NCI-H748 treated with DMSO at 0.1 percent for 48 hours (cell line): ENCODE measurements around the gene KRT36.

Experiments
- DNase-seq: peaks from one replicate; lab custom pipeline; 2025; lab: John Stamatoyannopoulos, UW

Gene KRT36

DNA sequence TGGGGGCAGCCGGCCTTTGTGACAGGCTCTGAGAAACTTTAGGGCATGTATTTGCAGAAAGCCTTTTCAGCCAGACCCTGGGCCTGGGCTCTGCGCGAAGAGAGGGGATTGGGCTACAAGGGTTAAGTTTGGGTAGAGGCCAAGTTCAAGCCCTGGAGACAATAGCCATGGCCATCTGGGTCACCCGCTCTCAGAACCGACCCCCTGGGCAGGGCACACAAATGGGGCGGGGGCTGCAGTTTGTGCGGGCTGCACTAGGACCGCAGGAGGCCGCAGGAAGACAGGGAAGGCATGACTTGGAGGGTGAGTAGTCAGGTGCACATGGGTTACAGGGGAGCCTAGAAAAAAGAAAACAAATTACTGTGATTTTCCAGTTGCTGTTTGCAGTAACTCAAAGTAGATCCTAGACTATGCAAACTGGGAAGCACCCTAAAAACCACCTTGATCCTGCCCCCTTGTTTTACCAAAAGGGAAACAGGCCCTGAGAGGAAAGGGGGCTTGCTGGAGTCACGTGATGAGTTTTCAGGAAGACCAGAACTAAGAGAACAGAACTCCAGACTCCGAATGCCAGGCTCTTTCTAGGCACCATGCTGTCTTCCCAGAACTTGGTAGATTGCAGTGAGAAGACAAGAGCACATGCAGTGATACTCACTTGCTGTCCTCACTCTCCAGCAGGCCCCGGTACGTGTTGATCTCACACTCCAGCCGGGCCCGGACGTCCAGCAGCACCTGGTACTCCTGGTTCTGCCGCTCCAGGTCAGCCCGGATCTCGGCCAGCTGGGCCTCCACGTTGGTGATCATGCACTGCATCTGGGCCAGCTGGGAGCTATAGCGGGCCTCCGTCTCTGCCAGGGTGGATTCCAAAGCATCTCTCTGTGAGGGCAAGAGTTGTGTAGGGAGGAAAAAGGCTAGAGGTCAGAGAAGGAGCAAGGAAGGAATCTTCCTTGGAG lies 12.6 kb downstream of the KRT36 start:
- DNase-seq = no peak

DNA sequence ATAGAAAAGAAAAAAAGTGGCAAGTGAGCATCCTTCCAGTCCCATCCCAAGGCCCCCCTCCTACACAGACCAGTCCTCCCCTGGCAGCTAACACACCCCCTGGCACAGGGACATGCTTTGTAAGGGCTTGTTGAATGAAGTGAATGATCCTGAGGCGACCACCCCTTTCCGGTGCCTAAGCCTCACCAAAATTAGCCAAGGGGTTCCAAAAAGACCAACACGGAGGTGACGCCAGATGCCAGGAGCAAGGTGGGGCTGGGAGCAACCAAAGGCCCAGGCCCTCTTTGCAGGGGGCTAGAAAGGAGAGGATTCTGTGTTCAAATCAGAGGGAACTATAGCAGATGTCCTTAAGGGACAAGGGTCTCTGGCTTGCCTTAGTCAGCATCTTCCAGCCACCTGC lies 14.3 kb downstream of the KRT36 start:
- DNase-seq = no peak

DNA sequence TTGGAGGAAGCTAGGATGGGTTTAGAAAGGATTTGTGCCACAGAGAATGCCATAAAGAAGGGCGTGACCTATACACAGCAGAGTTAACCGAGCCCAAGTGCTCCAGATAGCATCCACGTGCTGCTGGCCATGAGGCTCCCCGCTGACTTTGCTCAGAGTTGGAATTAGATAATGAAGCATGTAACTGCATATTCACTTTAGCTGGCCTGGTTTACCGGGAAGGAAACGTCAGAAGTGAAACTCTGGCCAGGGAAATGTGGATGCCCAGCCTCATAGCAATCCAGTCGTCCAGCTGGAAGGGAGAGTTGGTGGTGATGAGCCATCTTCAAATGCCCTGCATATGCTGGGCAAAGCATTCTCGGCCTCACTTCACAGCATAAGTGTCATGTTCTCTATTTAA lies 14.8 kb downstream of the KRT36 start:
- no peak for DNase-seq

DNA sequence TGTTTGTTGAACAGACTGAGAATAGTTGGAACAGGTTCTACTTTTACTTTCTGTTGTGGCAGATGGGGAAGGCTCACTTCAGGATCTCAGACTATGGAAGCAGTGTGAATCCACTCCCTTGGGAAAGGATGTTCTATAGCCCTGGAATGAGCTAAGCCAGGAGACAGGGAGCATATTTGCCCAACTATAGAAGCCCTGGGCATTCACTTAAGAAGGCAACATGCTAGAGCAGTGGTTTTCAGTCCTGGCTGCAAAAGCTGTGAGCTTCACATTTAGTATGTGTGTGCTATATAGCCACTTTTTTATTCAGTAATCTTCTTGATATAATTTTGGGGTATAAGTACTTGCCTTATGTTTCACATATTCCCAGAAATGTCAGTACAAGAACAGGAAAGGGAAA lies 21.4 kb downstream of the KRT36 start:
- no peak for DNase-seq

DNA sequence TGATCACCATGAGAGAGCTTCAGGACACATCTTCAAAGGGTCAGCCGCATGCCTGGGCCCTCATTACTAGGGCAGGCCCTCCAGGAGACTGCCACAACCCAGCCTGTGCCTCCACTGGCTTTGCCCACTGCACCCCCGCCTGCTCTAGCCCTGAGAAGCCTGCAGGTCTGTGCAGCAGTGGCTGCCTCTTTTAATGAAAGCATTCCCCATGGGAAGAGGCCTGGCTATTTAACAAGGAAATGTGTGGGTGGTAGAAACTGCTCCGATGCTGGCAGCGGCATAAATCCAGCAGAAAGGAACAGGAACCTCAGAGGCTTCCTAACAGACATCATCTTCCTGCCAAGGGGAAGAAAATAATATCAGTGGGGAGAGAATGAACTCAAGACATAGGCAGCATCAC lies 22.1 kb downstream of the KRT36 start:
- no peak for DNase-seq

DNA sequence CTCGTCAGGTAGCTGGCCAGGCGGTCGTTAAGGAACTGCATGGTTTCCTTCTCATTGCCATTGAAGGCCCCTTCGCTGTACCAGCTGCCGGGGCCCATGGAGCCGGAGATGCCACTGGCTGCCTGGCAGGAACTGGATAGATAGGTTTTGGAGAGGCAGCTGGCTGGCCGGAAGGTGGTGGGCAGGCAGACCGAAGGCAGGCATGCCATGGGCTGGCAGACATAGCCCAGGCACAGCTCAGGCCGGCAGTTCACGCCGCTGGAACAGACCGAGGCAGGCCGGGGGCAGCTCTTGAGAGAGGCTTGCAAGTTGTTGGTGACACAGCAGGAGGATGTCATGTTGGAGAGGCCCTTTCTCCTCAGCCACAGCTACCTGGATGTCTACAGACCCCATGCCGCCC lies 22.7 kb downstream of the KRT36 start, which contains the start of gene KRT32:
Gene KRT32, minus strand, starts transcription at position 399 of the 400 bp plus-strand sequence. Its CDS starts 61 bp downstream, at position 338.
- no peak for DNase-seq

DNA sequence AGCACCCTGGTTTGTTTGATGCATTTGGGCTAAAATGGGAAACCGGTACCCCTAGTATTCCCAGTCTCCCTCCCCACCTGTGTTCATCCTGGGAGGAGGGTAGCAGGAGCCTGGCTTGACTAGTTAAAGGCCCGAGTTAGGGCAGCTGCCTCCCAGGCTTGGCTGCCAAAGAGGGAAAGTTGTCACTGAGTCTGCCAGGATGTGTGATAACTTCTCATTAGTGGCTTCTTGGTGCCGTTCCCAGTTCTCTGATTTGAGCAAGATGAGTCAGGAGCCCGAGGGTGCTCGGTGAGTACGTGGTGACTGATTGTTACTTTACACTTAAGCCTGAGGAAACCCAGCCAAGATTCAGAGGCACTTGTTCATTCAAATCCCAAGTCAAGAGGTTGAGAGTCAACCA lies 25.0 kb downstream of the KRT36 start:
- no peak for DNase-seq

DNA sequence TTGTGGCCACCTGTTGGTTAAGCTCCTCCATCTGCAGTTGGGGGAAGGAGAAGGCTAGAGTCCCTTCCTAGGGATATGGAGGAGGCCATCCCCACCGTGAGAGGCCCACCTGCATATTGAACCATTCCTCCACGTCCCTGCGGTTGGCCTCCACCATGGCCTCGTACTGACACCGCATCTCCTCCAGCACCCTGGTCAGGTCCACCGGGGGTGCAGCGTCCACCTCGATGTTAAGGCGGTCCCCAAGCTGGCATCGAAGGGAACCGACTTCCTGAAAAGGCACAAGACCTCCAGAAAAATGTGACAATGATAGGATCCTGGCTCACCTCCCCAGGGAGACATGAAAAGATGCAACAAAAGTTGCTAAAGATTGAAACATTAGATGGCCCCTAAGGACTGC lies 25.5 kb downstream of the KRT36 start:
- no peak for DNase-seq

DNA sequence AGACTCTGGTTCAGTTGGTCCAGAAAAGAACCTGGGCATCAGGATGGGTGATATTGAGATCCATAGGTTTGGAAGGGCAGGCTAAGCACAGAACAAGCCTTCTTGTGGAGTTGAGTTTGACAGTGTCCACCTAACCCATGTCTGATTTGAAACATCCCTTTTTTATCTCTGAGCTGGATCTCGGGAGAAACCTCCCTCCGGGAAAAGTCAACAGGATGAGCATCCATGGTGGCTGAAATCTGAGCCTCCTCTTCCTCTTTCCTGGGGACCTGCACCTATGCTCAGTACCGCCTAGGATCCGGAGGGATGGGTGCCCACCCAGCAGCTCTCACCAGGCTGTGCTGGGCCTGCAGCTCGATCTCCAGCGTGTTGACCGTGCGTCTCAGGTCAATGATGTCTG lies 26.0 kb downstream of the KRT36 start:
- no peak for DNase-seq

DNA sequence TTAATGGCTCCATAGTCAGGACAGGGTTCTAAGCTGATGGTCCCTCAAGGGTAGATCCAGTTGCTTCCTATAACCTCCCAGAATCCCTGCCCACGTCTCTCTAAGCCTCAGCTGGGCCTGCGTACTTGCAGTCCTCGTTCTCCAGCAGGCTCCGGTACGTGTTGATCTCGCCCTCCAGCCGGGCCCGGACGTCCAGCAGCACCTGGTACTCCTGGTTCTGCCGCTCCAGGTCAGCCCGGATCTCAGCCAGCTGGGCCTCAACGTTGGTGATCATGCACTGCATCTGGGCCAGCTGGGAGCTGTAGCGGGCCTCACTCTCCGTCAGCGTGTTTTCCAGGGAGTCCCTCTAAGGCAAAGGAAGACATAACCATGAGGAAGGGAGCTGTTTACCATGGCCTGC lies 27.0 kb downstream of the KRT36 start:
- no peak for DNase-seq

DNA sequence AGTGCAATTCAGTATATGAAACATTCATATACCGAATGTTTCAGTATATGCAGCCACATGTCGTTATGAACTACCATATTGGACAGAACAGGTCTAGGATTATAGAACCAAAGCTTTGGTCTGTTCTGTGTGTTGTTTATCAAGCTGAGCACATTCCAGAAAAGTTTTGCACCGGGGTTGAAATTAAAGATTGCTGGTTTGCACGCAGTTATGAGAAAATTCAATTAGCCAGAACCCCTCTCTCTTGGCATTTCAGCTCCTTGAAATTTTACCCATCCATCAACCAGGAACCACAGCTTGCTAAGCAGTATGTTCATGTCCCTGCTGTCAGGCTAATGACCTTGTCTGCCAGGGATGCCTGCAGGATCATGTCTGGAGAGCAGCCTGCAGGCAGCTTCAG lies 32.0 kb downstream of the KRT36 start:
- DNase-seq = no peak

DNA sequence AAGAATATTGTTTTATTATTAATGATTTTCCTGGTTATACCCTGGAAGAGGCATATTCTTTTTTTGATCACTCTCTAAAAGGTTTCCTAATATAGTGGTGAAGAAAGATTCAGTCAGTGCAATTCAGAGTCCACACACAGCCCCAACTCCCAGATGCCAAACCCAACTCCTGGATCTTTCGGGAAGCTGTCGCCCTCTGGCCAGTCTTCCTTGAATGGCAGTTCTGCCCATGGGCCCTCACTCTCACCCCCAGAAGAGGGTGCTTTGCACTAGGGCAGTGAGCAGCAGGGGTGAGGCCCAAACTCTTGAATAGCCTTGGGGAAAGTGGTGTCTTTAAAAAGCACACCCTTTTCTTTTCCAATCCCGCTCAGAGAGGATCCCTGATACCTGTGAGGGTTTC lies 33.5 kb downstream of the KRT36 start:
- DNase-seq = no peak

DNA sequence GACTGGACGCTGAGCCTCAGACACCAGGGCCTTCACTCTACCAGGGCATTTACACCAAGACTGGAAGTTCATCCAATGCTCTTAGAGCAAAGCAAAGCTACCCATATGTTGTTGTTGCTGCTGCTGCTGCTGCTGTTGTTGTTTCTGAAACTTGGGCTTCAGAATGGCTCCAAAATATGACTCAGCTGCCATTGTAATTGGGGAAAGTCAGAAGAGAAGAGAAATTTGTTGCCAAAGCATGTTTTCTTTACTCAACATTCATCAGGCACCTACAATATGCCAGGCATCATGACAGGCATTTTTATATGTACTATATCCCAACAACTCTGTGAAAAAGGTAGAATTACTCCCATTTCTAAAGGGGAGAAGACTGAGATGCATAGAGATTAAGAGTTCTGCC lies 34.5 kb downstream of the KRT36 start:
- DNase-seq = no peak

DNA sequence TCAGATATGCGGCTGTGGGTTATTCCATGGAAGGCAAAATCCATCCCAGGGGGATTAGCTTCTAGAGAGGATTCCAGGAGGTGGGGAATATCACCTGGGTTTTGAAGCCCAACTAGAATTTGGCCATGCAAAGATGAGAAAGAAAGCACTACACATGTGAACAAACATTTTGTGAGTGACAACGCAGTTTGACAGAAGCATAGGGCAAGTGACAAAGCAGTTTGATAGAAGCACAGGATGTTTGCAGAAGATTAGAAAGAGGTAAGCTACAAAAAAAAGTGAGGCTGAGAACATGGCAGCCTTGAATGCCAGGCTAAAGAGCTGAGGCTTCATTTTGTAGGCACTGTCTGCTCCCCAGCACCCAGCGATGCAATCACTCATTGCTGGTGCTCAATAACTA lies 36.6 kb downstream of the KRT36 start:
- DNase-seq = no peak

DNA sequence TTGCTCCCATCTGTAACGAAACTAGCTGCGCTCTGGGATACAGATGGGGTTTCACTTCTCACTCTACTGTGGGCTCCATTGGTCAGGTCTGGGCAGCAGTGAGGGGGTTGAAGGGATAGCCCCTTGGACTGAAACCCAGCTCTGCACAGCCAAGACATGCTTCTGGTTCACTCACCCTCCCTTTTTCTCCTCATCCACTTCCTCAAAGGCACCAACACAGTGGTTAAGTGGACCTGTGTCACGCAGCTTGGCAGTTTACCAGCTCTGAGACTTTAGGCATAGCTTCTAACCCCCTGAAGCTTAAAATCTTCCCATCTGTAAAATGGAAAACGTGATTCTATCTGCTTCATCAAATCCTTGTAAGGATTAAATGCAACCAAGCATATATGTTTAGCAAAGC lies 37.4 kb downstream of the KRT36 start:
- no peak for DNase-seq

DNA sequence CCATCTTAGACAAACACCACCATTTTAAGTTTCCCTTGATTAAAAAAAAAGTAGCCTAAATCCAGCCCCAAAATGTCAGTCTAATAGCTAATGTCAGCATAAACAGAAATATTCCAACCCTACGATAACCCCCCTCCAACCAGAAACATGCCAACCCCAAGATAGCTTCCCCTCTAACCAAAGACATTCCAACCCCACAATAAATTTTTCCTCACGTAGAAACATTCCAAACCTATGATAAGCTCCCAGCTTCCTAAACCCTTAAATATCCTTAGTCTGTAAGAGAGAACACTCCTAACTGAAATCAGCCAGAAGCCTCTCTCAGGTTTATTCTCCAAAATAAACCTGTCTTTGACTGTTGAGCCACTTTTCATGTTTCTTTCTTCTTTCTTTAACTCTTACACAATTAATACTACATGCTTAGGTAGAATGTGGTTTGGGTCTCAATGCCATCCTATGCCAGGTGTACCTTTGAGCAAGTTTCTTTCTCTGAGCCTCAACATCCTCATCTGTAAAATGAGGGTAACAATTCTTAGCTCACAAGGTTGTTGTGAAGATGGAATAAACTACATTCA lies 38.5 kb downstream of the KRT36 start:
- DNase-seq = no peak

DNA sequence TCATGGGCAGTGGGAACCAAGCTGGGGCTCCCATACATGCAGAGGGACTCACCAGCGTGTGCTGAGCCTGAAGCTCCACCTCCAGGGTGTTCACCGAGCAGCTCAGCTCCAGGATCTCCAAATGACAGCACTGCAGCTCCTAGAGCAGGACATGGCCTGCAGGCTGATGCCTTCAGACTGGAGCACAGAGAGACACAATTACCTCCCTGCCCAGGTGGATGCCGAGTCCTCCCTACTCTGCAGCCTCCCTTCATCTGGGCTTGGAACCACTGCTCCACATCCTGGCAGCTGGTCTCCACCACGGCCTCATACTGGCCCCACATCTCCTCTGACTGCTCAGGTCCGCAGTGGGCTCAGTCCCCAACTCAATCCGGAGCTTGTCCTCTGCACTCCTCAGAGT lies 40.7 kb downstream of the KRT36 start:
- DNase-seq = no peak

DNA sequence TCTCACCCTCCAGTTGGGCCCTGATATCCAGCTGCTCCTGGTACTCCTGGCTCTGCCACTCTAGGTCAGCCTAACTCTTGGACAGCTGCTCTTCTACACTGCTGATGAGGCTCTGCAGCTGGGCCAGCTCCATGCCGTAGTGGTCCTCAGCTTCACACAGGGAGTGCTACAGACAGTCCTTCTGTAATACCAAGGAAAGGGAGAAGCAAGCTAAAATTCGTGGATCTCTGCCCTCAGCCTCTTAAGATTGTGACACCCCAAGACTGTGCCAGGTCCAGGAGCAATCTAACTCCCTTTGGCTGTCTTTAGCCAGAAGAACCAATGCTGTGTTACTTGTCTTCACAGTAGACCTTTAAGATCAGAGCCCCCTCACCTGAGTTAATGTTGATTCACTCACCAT lies 41.2 kb downstream of the KRT36 start:
- no peak for DNase-seq

DNA sequence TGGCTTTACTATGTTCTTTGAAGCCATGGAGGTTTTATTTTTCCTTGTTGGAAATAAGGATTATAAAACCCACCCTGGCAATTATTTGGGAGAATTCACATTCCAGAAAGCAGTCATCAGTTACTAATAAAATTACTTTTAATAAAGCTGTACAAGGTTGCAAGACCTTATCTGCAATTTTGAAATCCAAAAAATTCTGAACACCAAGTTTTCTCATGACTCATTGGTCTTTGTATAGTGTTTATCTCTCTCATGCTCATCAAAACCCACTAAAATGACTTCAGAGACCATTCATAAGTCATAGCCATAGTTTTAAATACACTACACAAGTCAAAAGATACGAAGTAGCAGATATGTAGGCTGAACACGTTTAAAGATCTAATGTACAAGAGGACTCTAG lies 42.9 kb downstream of the KRT36 start:
- no peak for DNase-seq

DNA sequence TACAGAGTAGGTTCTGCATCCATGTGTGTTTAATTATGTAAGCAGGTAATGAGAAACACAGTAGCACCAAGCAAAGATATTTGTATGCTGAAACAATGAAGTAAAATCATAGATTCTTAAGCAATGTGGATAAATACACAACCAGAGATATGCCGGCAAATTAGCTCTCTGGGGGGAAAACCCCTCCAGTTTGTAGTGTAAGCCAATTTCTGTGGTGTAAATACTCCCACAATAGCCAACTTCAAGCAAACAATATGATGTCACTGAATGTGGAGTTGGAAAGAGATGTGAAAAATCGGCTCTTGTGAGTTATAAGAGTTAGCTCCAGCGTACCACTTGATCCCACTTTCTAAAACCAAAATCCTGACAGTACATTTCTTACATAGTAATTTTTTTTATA lies 45.1 kb downstream of the KRT36 start:
- DNase-seq = no peak

DNA sequence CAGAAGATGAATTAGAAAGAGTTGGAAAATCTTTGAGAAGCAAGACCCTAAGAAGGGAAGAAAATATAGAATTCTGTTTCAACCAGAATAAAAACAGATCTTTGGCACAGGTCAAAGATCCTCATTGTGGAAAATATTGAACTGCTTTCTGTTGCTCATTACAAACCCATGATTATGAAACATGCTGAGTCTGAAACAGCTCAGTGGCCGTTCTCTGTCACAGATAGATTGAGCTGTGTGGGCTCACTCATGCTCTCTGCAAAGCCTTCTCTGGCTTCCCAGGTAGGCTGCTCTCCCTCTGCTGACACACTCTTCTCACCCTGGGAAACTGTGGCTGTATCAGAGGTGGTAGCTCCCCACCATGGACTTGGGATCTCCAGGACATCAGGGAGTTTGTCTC lies 45.5 kb downstream of the KRT36 start:
- DNase-seq = no peak

DNA sequence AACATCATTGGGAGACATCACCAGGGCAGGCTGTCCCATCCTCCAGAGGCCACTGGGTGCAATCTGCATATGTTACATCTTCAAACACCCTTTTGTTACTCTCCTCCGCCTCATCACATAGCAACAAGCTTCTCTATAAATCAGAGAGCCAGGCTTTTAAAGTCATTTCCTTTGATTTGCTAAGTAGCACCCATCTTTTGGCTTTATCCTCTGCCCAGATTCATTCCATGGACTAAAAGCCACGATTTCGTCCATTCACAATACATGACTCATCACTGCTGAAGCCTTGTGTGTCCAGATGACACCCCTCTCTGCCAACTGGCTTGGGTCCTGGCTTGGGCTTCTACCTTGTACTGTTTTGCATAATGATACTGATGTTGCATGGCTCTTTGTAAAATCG lies 47.0 kb downstream of the KRT36 start:
- DNase-seq = no peak

DNA sequence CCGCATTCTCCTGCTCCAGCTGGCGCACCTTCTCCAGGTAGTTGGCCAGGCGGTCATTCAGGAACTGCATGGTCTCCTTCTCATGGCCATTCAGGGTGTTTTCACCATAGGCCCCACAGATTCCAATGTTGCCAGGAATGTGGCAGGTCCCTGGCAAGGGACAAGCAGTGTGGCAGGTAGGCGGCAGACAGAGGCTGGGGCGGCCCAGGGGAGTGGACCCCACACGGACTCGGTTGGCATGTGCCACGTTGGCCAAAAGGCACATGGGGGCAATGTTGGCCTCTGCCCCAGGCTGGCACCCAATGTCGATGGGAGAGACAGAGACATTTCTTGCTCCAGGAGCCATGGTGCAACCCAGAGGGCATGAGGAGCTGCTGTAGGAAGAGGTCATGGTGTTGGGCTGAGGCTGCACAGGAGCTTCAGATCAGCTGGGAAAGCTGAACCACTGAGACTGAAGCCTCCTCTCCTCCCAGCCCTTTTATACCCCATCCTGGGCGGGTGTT lies 49.1 kb downstream of the KRT36 start, which contains the start of gene KRT38:
Gene KRT38, minus strand, starts transcription at position 453 of the 503 bp plus-strand sequence. Its CDS starts 62 bp downstream, at position 391.
- no peak for DNase-seq
